ENCODE measurements around the gene EFNA2. TPM values are rescaled to one million over a fixed set of nuclear protein-coding genes. Genes with fewer than 3 reads are reported as not detected.
A peak's percentile ranks its signal among the peaks of the same experiment; 100 is the strongest.

Gene EFNA2
- total RNA-seq, 2 donors from 2014 or later: not detected

- peaks cover under 1% of the 10 kb centered on the region for H3K36me3 ChIP-seq
- no peaks in the 10 kb centered on the region for H3K9me3 ChIP-seq
- TF ChIP-seq CTCF (IDR thresholded peaks at IDR 0.05): no peak
- no peak overlapping the region for H3K27ac ChIP-seq
- DNase-seq (ENCODE audit: low spot score): no peak
- H3K27me3 ChIP-seq: peaks cover 8 to 28% of the 10 kb centered on the region in 2 donors
- no peak overlapping the region for H3K4me3 ChIP-seq
- peaks cover 0 to 6% of the 10 kb centered on the region in 2 donors for H3K4me1 ChIP-seq
Observed at GRCh38 chr19:1284293-1284978, 1.2 kb upstream of the EFNA2 start.

- Histone ChIP-seq H3K4me1 (peaks cover 0 to 6% of the 10 kb centered on the region in 2 donors), H3K27ac (no peak overlapping the region), H3K27me3 (peaks cover 8 to 28% of the 10 kb centered on the region in 2 donors), H3K9me3 (no peaks in the 10 kb centered on the region), H3K36me3 (no peaks in the 10 kb centered on the region), H3K4me3 (no peak overlapping the region)
- TF ChIP-seq CTCF (IDR thresholded peaks at IDR 0.05): no peak
- DNase-seq (ENCODE audit: low spot score): no peak
Observed at GRCh38 chr19:1284979-1285736, 515 bp upstream of the EFNA2 start.

GRCh38 chr19:1286487-1287353, 1.0 kb downstream of the EFNA2 start:
- Histone ChIP-seq H3K27ac (no peak overlapping the region), H3K36me3 (no peaks in the 10 kb centered on the region), H3K9me3 (no peaks in the 10 kb centered on the region), H3K27me3 (peaks cover 8 to 28% of the 10 kb centered on the region in 2 donors), H3K4me1 (peaks cover 0 to 6% of the 10 kb centered on the region in 2 donors), H3K4me3 (peak overlapping the region in 1 of 2 donors; percentile 3)
- no peak for TF ChIP-seq CTCF (IDR thresholded peaks at IDR 0.05)
- no peak for DNase-seq (ENCODE audit: low spot score)

- no peak for TF ChIP-seq CTCF (IDR thresholded peaks at IDR 0.05)
- peaks cover 8 to 28% of the 10 kb centered on the region in 2 donors for H3K27me3 ChIP-seq
Observed at GRCh38 chr19:1287354-1288225, 1.9 kb downstream of the EFNA2 start.

GRCh38 chr19:1288226-1288612, 2.5 kb downstream of the EFNA2 start:
- TF ChIP-seq CTCF (IDR thresholded peaks at IDR 0.05): no peak
- H3K4me1 ChIP-seq: peaks cover 0 to 6% of the 10 kb centered on the region in 2 donors
- H3K27me3 ChIP-seq: peaks cover 8 to 28% of the 10 kb centered on the region in 2 donors
- no peak overlapping the region for H3K4me3 ChIP-seq
- no peaks in the 10 kb centered on the region for H3K36me3 ChIP-seq
- DNase-seq (ENCODE audit: low spot score): no peak
- no peaks in the 10 kb centered on the region for H3K9me3 ChIP-seq
- H3K27ac ChIP-seq: no peak overlapping the region

More at GRCh38 chr19:1287354-1288225, 1.9 kb downstream of the EFNA2 start:
- no peaks in the 10 kb centered on the region for H3K36me3 ChIP-seq
- H3K9me3 ChIP-seq: no peaks in the 10 kb centered on the region
- H3K27ac ChIP-seq: no peak overlapping the region
- peak overlapping the region in 1 of 2 donors; percentile 3 for H3K4me3 ChIP-seq
- peaks cover 0 to 6% of the 10 kb centered on the region in 2 donors for H3K4me1 ChIP-seq
- DNase-seq (ENCODE audit: low spot score): no peak

All from right atrium auricular region (tissue), 2 donors.